Colon (tissue), 2 donors: Measurements from ENCODE around the gene PCDH7.

Source experiments
- FAIRE-seq: peaks from 2 replicates; lab custom pipeline; 2012; peaks lifted over from hg19 to GRCh38; lab: Jason Lieb, UNC
- donor health status: control.
- donor health status: control.

The PCDH7 gene, protein sequence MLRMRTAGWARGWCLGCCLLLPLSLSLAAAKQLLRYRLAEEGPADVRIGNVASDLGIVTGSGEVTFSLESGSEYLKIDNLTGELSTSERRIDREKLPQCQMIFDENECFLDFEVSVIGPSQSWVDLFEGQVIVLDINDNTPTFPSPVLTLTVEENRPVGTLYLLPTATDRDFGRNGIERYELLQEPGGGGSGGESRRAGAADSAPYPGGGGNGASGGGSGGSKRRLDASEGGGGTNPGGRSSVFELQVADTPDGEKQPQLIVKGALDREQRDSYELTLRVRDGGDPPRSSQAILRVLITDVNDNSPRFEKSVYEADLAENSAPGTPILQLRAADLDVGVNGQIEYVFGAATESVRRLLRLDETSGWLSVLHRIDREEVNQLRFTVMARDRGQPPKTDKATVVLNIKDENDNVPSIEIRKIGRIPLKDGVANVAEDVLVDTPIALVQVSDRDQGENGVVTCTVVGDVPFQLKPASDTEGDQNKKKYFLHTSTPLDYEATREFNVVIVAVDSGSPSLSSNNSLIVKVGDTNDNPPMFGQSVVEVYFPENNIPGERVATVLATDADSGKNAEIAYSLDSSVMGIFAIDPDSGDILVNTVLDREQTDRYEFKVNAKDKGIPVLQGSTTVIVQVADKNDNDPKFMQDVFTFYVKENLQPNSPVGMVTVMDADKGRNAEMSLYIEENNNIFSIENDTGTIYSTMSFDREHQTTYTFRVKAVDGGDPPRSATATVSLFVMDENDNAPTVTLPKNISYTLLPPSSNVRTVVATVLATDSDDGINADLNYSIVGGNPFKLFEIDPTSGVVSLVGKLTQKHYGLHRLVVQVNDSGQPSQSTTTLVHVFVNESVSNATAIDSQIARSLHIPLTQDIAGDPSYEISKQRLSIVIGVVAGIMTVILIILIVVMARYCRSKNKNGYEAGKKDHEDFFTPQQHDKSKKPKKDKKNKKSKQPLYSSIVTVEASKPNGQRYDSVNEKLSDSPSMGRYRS (N-terminal part only)

GRCh38 chr4:30720021-30720660, at the start of gene PCDH7:
PCDH7 (plus strand) TSS chr4:30720369; CDS start chr4:30721423, 1,054 bp downstream.
- no peak for FAIRE-seq

DNA sequence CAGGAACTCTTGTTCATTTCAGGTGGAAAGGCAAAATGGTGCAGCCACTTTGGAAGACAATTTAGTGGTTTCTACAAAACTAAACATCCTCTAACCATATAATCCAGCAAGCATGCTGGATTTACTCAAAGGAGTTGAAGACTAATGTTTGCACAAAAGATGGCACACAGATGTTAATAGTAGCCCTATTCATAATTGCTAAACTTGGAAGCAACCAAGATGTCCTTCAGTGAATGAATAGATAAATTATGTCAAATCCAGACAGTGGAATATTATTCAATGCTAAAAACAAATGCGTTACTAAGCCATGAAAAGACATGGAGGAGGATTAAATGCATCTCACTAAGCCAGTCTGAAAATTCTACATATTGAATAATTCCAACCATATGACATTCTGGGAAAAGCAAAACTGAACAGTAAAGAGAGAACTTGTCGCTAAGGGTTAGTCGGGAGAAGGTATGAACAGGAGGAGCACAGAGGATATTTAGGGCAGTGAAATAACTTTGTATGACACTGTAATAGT, 48.2 kb upstream of the PCDH7 start:
- FAIRE-seq, result no peak

- no peak for FAIRE-seq
Observed at GRCh38 chr4:30696191-30696590, 24.0 kb upstream of the PCDH7 start.

DNA sequence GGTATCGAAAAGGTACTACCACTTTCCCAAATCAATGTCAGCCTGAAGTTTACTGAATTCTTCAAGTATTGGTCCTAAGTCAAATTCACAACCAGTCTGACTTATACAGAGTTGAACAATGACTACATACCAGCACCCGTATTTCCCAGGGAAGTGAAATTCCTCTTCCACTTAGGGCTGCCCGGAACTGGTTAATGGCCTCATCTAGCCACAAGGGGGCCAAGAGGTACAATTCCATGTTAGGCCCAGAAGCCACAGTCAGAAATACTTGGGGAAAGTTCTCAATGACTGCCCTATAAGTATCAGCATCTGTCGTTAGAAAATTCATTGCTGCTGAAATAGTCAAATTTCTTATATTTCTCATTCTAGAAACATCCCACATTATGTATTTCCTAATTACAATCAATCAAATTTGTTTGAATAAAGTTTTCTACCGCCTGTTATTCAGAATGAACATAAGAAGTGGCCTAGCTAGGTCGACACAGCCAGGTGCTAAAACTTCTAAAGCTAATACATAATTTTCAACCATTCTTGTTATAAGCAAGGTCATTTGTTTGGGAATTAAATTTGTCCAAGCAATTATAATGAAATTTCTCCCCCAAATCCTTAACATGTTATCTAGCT, 5.6 kb upstream of the PCDH7 start:
- FAIRE-seq, result no peak

GRCh38 chr4:30716158-30716557, 4.0 kb upstream of the PCDH7 start:
- FAIRE-seq, result no peak

DNA sequence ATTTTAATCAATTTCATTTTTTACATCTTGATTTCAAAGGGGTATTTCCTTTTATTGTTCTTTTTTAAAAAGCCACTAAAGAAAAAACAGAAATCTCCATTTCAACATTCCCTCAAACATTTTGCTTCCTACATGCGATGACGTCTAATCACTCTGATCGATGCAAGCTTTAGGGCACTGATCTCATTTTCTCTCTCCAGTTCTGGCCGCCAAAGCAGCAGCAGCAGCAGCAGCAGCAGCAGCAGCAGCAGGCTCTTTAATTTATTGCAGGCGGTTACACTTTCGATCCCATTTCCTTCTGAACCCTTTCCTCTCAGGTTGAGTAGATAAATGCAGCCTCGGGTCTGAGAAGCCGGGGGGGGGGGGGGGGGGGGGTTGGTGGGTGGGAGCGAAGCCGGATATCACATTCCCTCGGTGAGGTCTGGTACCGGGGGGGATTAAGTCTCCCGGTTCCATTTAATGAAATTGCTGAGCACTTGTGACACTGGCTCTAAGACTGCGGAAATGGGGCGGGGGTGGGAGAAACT, 3.4 kb upstream of the PCDH7 start:
- no peak for FAIRE-seq

DNA sequence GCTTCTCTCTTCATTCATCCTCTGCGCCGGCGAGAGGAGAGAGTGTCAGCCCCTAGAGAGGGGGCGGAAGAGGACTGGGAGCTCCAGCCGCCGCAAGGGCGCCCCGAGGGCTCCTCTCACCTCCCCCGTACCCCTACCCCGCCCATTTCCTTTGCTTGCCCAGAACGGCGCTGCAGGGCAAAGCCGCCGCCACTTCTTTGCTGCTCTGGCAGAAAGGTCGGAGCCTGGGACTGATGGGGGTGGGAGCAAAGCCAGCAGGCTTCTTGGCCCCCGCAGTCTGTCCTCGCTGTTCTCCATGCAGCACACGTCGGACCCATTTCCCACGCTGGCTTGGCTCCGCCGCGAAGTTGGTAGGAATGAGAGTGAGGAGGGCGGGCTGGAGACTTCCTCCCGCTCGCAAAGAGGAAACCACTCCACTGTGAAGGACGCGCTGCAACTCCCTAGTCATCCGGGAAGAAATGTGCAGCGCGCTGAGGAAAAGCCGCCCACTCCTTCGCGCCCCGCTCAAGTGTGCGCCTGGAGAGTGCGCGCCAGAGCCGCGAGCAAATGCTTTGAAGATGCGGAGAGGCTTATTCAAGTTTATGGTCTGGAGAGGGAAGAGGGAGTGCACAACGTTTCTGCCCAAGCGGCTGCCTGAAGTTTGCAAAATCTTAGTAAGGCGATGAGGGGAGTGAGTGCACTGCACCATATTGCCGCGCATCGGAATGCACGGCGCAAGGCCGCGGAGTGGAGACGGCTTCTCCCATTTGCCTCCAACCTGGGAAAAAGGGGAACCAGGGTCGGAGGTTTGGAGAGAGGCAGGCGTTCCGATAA, 2.8 kb upstream of the PCDH7 start:
- FAIRE-seq, result no peak

DNA sequence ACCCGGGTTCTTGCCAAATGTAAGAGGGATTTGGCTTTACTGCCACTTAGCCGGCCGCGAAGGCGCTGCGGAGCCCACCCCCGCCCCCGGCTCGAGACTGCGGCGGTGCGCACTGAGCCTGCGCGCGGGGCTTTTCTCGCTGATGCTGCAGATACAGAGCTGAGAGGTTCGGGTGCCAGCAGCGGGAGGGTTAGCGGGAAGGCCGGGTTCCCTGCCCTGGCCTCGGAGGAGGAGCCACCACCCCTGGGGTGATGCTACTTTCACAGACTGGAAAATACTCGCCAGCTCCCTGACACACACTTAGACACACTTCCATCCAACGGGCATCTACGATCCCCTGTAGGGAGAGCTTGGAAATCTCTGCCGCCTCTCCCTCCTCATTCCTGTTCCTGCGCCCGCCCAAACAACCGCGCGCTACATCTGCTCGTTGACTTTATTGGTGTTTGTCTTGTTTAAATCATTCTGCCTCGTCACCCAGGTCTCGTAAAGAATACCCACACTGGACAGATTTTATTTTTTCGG, 2.1 kb upstream of the PCDH7 start:
- FAIRE-seq, result no peak

DNA sequence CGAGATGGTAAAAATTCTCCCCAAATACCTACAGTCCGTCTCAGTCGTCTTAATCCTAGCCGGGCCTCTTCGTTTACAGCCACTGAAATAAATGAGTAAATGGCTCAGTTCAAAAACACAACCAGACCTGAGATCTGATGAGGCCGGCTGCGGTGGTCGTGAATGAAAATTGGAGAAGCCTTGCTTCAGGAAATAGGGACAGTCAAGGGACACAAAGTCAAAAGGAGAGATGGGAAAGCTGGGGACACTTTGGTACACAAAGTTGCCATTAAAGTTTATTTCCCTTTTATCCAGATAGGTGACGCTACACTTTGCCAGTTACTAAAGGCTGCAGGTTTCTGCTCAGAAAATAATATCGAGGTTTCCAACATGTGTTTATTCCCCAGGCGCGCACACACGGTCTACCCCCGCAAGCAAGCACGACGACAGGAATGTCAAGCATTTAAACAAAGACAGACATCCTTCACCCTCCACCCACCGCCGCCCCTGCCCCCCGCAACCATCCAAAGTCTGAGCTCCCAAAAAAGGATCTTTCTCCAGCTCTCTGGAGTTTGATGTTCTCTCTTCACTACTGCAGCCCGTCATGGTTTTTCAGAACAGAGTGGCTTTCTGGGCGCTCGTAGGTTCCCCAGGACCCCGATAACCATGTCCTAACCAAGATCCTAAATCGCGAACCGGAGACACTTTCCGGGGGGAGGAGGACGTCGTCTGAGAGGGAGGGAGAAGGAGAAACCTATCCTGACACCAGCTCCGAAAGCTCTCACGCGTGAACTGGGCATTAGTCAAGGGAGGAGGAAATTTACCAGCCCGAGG, 1.3 kb upstream of the PCDH7 start:
- FAIRE-seq, result no peak

DNA sequence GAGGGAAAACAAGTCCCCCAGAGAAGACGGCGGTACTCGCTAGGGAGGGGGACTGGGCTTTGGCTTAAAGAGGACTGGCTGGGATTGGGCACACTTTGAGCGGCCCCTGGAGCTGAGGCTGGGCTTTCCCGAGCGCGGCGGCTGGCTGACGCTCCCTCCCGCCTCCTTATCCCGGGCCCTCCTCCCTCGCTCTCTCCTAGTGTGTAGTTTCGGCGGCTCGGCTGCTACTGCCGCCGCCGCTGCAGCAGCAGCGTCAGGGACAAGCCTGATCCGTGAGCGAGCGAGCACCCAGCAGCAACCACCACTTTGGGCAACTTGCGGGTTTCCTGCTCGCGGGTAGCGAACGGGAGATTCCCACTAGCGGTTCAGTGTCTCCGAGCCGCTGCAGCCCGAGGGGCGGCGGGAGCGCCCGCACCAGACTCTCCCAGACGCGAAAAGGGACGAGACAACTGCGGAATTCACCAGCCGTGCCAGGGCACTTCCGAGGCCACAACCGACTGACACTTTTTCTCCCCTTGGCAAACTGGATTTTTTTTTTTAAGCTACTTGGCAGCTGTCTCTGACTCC, 632 bp upstream of the PCDH7 start:
- FAIRE-seq, result no peak

- no peak for FAIRE-seq
Observed at GRCh38 chr4:30720661-30721184, 554 bp downstream of the PCDH7 start.

GRCh38 chr4:30721185-30722091, 1.3 kb downstream of the PCDH7 start:
- FAIRE-seq, result no peak

DNA sequence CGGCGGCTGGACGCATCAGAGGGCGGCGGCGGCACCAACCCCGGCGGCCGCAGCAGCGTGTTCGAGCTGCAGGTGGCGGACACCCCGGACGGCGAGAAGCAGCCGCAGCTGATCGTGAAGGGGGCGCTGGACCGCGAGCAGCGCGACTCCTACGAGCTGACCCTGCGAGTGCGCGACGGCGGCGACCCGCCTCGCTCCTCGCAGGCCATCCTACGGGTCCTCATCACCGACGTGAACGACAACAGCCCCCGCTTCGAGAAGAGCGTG, 1.9 kb downstream of the PCDH7 start:
- FAIRE-seq, result no peak

DNA sequence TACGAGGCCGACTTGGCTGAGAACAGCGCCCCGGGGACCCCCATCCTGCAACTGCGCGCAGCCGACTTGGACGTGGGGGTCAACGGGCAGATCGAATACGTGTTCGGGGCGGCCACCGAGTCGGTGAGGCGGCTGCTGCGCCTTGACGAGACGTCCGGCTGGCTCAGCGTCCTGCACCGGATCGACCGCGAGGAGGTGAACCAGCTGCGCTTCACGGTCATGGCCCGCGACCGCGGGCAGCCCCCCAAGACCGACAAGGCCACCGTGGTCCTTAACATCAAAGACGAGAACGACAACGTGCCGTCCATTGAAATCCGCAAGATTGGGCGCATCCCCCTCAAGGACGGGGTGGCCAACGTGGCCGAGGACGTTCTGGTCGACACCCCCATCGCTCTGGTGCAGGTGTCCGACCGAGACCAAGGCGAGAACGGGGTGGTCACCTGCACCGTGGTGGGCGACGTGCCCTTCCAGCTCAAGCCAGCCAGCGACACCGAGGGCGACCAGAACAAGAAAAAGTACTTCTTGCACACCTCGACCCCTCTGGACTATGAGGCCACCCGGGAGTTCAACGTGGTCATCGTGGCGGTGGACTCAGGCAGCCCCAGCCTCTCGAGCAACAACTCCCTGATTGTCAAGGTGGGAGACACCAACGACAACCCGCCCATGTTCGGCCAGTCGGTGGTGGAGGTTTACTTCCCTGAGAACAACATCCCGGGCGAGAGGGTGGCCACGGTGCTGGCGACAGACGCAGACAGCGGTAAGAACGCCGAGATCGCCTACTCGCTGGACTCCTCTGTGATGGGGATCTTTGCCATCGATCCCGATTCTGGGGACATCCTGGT, 2.4 kb downstream of the PCDH7 start:
- FAIRE-seq, result no peak

GRCh38 chr4:30723201-30723955, 3.2 kb downstream of the PCDH7 start:
- FAIRE-seq, result no peak

DNA sequence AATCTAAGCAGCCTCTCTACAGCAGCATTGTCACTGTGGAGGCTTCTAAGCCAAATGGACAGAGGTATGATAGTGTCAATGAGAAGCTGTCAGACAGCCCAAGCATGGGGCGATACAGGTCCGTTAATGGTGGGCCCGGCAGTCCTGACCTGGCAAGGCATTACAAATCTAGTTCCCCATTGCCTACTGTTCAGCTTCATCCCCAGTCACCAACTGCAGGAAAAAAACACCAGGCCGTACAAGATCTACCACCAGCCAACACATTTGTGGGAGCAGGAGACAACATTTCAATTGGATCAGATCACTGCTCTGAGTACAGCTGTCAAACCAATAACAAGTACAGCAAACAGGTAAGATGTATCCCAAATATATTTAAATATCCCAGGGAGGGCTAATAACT, 4.1 kb downstream of the PCDH7 start:
- no peak for FAIRE-seq
